ENCODE measurements around the gene ETHE1. TPM values are rescaled to one million over a fixed set of nuclear protein-coding genes. Genes with fewer than 3 reads are reported as not detected.
A peak's percentile ranks its signal among the peaks of the same experiment; 100 is the strongest.

ETHE1 gene
- total RNA-seq, 1 donor from 2014 or later = 16.0 TPM

GRCh38 chr19:43479961-43480561 lies 46.9 kb downstream of the ETHE1 start:
- Mint-ChIP-seq H3K27ac (ENCODE audit: unreplicated experiment) (no peak overlapping the region), H3K4me3 (ENCODE audit: unreplicated experiment) (no peak overlapping the region), H3K27me3 (ENCODE audit: unreplicated experiment) (peaks cover 7% of the 10 kb centered on the region), H3K36me3 (ENCODE audit: unreplicated experiment) (no peaks in the 10 kb centered on the region), H3K9me3 (ENCODE audit: unreplicated experiment) (peaks cover 2% of the 10 kb centered on the region), H3K4me1 (ENCODE audit: low read depth, unreplicated experiment) (no peaks in the 10 kb centered on the region)
- DNase-seq = no peak
- TF ChIP-seq CTCF (IDR thresholded peaks at IDR 0.05; ENCODE audit: partially characterized antibody, unreplicated experiment) = no peak

GRCh38 chr19:43479226-43479625 lies 47.8 kb downstream of the ETHE1 start:
- Mint-ChIP-seq H3K4me3 (ENCODE audit: unreplicated experiment) (no peak overlapping the region), H3K4me1 (ENCODE audit: low read depth, unreplicated experiment) (no peaks in the 10 kb centered on the region), H3K27ac (ENCODE audit: unreplicated experiment) (no peak overlapping the region), H3K27me3 (ENCODE audit: unreplicated experiment) (peaks cover 8% of the 10 kb centered on the region), H3K9me3 (ENCODE audit: unreplicated experiment) (peaks cover 2% of the 10 kb centered on the region), H3K36me3 (ENCODE audit: unreplicated experiment) (no peaks in the 10 kb centered on the region)
- TF ChIP-seq CTCF (IDR thresholded peaks at IDR 0.05; ENCODE audit: partially characterized antibody, unreplicated experiment) = no peak
- no peak for DNase-seq

- no peak overlapping the region for H3K27ac Mint-ChIP-seq (ENCODE audit: unreplicated experiment)
- no peak for DNase-seq
- peaks cover 2% of the 10 kb centered on the region for H3K9me3 Mint-ChIP-seq (ENCODE audit: unreplicated experiment)
- no peaks in the 10 kb centered on the region for H3K4me1 Mint-ChIP-seq (ENCODE audit: low read depth, unreplicated experiment)
- H3K27me3 Mint-ChIP-seq (ENCODE audit: unreplicated experiment) = peaks cover 13% of the 10 kb centered on the region
- no peak for TF ChIP-seq CTCF (IDR thresholded peaks at IDR 0.05; ENCODE audit: partially characterized antibody, unreplicated experiment)
- H3K4me3 Mint-ChIP-seq (ENCODE audit: unreplicated experiment) = no peak overlapping the region
- H3K36me3 Mint-ChIP-seq (ENCODE audit: unreplicated experiment) = no peaks in the 10 kb centered on the region
Measured at GRCh38 chr19:43478323-43478722, 48.7 kb downstream of the ETHE1 start.

GRCh38 chr19:43476606-43477005 lies 50.4 kb downstream of the ETHE1 start:
- Mint-ChIP-seq H3K36me3 (ENCODE audit: unreplicated experiment) (no peaks in the 10 kb centered on the region), H3K27me3 (ENCODE audit: unreplicated experiment) (peaks cover 11% of the 10 kb centered on the region), H3K9me3 (ENCODE audit: unreplicated experiment) (peaks cover 3% of the 10 kb centered on the region), H3K4me1 (ENCODE audit: low read depth, unreplicated experiment) (no peaks in the 10 kb centered on the region), H3K27ac (ENCODE audit: unreplicated experiment) (no peak overlapping the region), H3K4me3 (ENCODE audit: unreplicated experiment) (no peak overlapping the region)
- DNase-seq = no peak
- no peak for TF ChIP-seq CTCF (IDR thresholded peaks at IDR 0.05; ENCODE audit: partially characterized antibody, unreplicated experiment)

- Mint-ChIP-seq H3K4me1 (ENCODE audit: low read depth, unreplicated experiment) (no peaks in the 10 kb centered on the region), H3K27ac (ENCODE audit: unreplicated experiment) (no peak overlapping the region), H3K9me3 (ENCODE audit: unreplicated experiment) (peaks cover 3% of the 10 kb centered on the region), H3K27me3 (ENCODE audit: unreplicated experiment) (peaks cover 8% of the 10 kb centered on the region), H3K36me3 (ENCODE audit: unreplicated experiment) (no peaks in the 10 kb centered on the region), H3K4me3 (ENCODE audit: unreplicated experiment) (peak overlapping the region; percentile 87)
- no peak for TF ChIP-seq CTCF (IDR thresholded peaks at IDR 0.05; ENCODE audit: partially characterized antibody, unreplicated experiment)
- peak; percentile 97 for DNase-seq
Measured at GRCh38 chr19:43474986-43475705, 51.9 kb downstream of the ETHE1 start.

Data from glutamatergic neuron (in vitro differentiated cells).